ENCODE results near the gene RNF31.

DNA sequence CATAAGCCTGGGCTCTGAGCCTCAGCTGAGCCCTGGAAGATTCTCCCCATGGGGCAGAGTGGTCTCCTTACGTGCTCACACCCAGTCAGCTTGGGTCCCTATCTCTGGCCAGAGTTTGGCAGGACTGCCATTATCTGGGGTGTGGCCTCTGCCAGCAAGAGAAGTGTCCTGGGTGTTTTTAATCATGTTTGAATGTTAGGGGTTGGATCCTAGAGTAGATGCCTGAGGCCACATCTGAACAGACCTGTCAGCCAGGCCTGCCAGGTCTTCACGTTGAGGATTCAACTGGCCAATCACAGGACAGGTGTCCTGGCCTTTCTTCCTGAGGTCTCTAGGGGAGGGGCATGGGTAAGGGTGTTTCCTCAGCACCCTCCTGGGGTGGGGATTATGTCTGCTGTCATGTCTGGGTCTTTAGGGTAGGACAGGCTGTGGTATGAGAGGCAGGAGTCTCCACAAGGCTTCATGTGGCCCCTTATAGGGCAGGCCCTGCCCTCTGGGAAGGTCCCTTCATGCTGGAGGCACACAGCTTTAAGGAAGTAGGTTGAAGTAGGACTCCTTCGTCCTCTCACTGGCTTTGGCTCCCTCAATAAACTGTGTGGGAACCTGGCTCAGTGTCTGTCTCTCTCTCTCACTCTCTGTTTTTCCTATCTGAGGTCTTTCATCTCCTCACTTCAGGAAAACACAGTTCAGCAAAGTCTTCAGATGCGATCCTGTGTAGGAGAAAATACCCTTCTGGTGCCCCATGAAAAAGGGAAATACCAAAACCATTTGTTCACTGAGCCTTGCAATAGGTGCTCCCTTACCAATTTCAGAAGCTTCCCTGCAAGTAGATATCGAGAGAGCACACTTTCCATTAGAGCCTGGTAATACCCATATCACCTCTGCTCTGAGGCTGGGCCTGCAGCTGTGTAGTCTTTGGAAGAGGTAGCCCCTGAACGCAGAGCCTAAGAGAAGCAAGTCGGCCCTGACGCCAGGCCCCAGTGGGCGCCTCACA, 23.6 kb upstream of the RNF31 start:
- TF ChIP-seq POLR2AphosphoS5 (IDR thresholded peaks at IDR 0.05; ENCODE audit: low read depth, low read length) (no peak), TAF1 (IDR thresholded peaks at IDR 0.05; ENCODE audit: borderline replicate concordance, low read depth, low read length) (no peak), POLR2A (IDR thresholded peaks at IDR 0.05; ENCODE audit: low read depth, low read length) (peak; percentile 66)

All from GM12892 (cell line).